ENCODE data around the gene POC1A. TPM values are rescaled to one million over a fixed set of nuclear protein-coding genes. Genes with fewer than 3 reads are reported as not detected.
"Not testable (repeated sequence)": the region's sequence is repeated elsewhere in the genome, so short reads cannot be mapped to it uniquely, and the experiment has no call there.

POC1A gene
- polyA plus RNA-seq, 1 donor, result 5.9 TPM

GRCh38 chr3:52153389-52154096 is 680 bp downstream of the POC1A start:
- no peaks in the 10 kb centered on the region for H3K9me3 ChIP-seq (ENCODE audit: control insufficient read depth, low read depth, low read length)
- H3K36me3 ChIP-seq (ENCODE audit: control insufficient read depth, insufficient read depth, low read length), result peaks cover 8% of the 10 kb centered on the region
- H3K27ac ChIP-seq (ENCODE audit: low read length), result no peak overlapping the region
- DNase-seq, result peak; percentile 28 to 51
- H3K4me1 ChIP-seq (ENCODE audit: control insufficient read depth, insufficient read depth, low read length), result peaks cover 13% of the 10 kb centered on the region
- no peaks in the 10 kb centered on the region for H3K27me3 ChIP-seq (ENCODE audit: control insufficient read depth, insufficient read depth, low read length)
- WGBS (ENCODE audit: insufficient coverage, low lambda C conversion rate), result no CpG with 5 or more reads among the region's 18 CpGs
- H3K4me3 ChIP-seq (ENCODE audit: low read length), result peak overlapping the region; percentile 83

GRCh38 chr3:52151991-52152390 is 2.2 kb downstream of the POC1A start:
- not testable (repeated sequence) for H3K27ac ChIP-seq (ENCODE audit: low read length); H3K36me3 ChIP-seq (ENCODE audit: control insufficient read depth, insufficient read depth, low read length); H3K4me3 ChIP-seq (ENCODE audit: low read length); DNase-seq; H3K9me3 ChIP-seq (ENCODE audit: control insufficient read depth, low read depth, low read length); H3K27me3 ChIP-seq (ENCODE audit: control insufficient read depth, insufficient read depth, low read length)
- peaks cover 13% of the 10 kb centered on the region for H3K4me1 ChIP-seq (ENCODE audit: control insufficient read depth, insufficient read depth, low read length)
- no CpG with 5 or more reads among the region's 4 CpGs for WGBS (ENCODE audit: insufficient coverage, low lambda C conversion rate)

GRCh38 chr3:52150860-52151259 is 3.4 kb downstream of the POC1A start:
- peaks cover 12% of the 10 kb centered on the region for H3K36me3 ChIP-seq (ENCODE audit: control insufficient read depth, insufficient read depth, low read length)
- no peak overlapping the region for H3K4me3 ChIP-seq (ENCODE audit: low read length)
- H3K27ac ChIP-seq (ENCODE audit: low read length), result no peak overlapping the region
- H3K27me3 ChIP-seq (ENCODE audit: control insufficient read depth, insufficient read depth, low read length), result no peaks in the 10 kb centered on the region
- H3K4me1 ChIP-seq (ENCODE audit: control insufficient read depth, insufficient read depth, low read length), result peaks cover 13% of the 10 kb centered on the region
- no peak for DNase-seq
- no CpG with 5 or more reads among the region's 4 CpGs for WGBS (ENCODE audit: insufficient coverage, low lambda C conversion rate)
- H3K9me3 ChIP-seq (ENCODE audit: control insufficient read depth, low read depth, low read length), result no peaks in the 10 kb centered on the region

- H3K4me3 ChIP-seq (ENCODE audit: low read length), result no peak overlapping the region
- H3K27ac ChIP-seq (ENCODE audit: low read length), result no peak overlapping the region
- peaks cover 12% of the 10 kb centered on the region for H3K36me3 ChIP-seq (ENCODE audit: control insufficient read depth, insufficient read depth, low read length)
- no peaks in the 10 kb centered on the region for H3K9me3 ChIP-seq (ENCODE audit: control insufficient read depth, low read depth, low read length)
- no CpG with 5 or more reads among the region's 3 CpGs for WGBS (ENCODE audit: insufficient coverage, low lambda C conversion rate)
- H3K4me1 ChIP-seq (ENCODE audit: control insufficient read depth, insufficient read depth, low read length), result peaks cover 13% of the 10 kb centered on the region
- no peaks in the 10 kb centered on the region for H3K27me3 ChIP-seq (ENCODE audit: control insufficient read depth, insufficient read depth, low read length)
- no peak for DNase-seq
Measured at GRCh38 chr3:52150357-52150756, 3.9 kb downstream of the POC1A start.

GRCh38 chr3:52149726-52150125 is 4.5 kb downstream of the POC1A start:
- Histone ChIP-seq H3K27me3 (ENCODE audit: control insufficient read depth, insufficient read depth, low read length) (no peaks in the 10 kb centered on the region), H3K36me3 (ENCODE audit: control insufficient read depth, insufficient read depth, low read length) (peaks cover 12% of the 10 kb centered on the region), H3K4me3 (ENCODE audit: low read length) (no peak overlapping the region), H3K27ac (ENCODE audit: low read length) (no peak overlapping the region), H3K4me1 (ENCODE audit: control insufficient read depth, insufficient read depth, low read length) (peaks cover 9% of the 10 kb centered on the region), H3K9me3 (ENCODE audit: control insufficient read depth, low read depth, low read length) (no peaks in the 10 kb centered on the region)
- WGBS (ENCODE audit: insufficient coverage, low lambda C conversion rate), result no CpG with 5 or more reads among the region's 11 CpGs
- DNase-seq, result no peak

- Histone ChIP-seq H3K4me3 (ENCODE audit: low read length) (no peak overlapping the region), H3K4me1 (ENCODE audit: control insufficient read depth, insufficient read depth, low read length) (peaks cover 9% of the 10 kb centered on the region), H3K36me3 (ENCODE audit: control insufficient read depth, insufficient read depth, low read length) (peaks cover 12% of the 10 kb centered on the region), H3K27ac (ENCODE audit: low read length) (no peak overlapping the region), H3K9me3 (ENCODE audit: control insufficient read depth, low read depth, low read length) (no peaks in the 10 kb centered on the region), H3K27me3 (ENCODE audit: control insufficient read depth, insufficient read depth, low read length) (no peaks in the 10 kb centered on the region)
- no CpG with 5 or more reads among the region's 8 CpGs for WGBS (ENCODE audit: insufficient coverage, low lambda C conversion rate)
- no peak for DNase-seq
Measured at GRCh38 chr3:52149021-52149420, 5.2 kb downstream of the POC1A start.

GRCh38 chr3:52147804-52148203 is 6.4 kb downstream of the POC1A start:
- WGBS (ENCODE audit: insufficient coverage, low lambda C conversion rate), result no CpG with 5 or more reads among the region's 8 CpGs
- no peak for DNase-seq
- Histone ChIP-seq H3K9me3 (ENCODE audit: control insufficient read depth, low read depth, low read length) (no peaks in the 10 kb centered on the region), H3K27me3 (ENCODE audit: control insufficient read depth, insufficient read depth, low read length) (no peaks in the 10 kb centered on the region), H3K4me1 (ENCODE audit: control insufficient read depth, insufficient read depth, low read length) (no peaks in the 10 kb centered on the region), H3K4me3 (ENCODE audit: low read length) (no peak overlapping the region), H3K36me3 (ENCODE audit: control insufficient read depth, insufficient read depth, low read length) (peaks cover 12% of the 10 kb centered on the region), H3K27ac (ENCODE audit: low read length) (no peak overlapping the region)

GRCh38 chr3:52146811-52147210 is 7.4 kb downstream of the POC1A start:
- Histone ChIP-seq H3K9me3 (ENCODE audit: control insufficient read depth, low read depth, low read length) (no peaks in the 10 kb centered on the region), H3K27me3 (ENCODE audit: control insufficient read depth, insufficient read depth, low read length) (no peaks in the 10 kb centered on the region), H3K4me1 (ENCODE audit: control insufficient read depth, insufficient read depth, low read length) (no peaks in the 10 kb centered on the region), H3K36me3 (ENCODE audit: control insufficient read depth, insufficient read depth, low read length) (peaks cover 13% of the 10 kb centered on the region), H3K27ac (ENCODE audit: low read length) (no peak overlapping the region), H3K4me3 (ENCODE audit: low read length) (no peak overlapping the region)
- DNase-seq, result no peak
- WGBS (ENCODE audit: insufficient coverage, low lambda C conversion rate), result no CpG with 5 or more reads among the region's 13 CpGs

- Histone ChIP-seq H3K36me3 (ENCODE audit: control insufficient read depth, insufficient read depth, low read length) (peaks cover 14% of the 10 kb centered on the region), H3K27ac (ENCODE audit: low read length) (no peak overlapping the region), H3K9me3 (ENCODE audit: control insufficient read depth, low read depth, low read length) (no peaks in the 10 kb centered on the region), H3K27me3 (ENCODE audit: control insufficient read depth, insufficient read depth, low read length) (no peaks in the 10 kb centered on the region), H3K4me1 (ENCODE audit: control insufficient read depth, insufficient read depth, low read length) (no peaks in the 10 kb centered on the region), H3K4me3 (ENCODE audit: low read length) (no peak overlapping the region)
- DNase-seq, result no peak
- WGBS (ENCODE audit: insufficient coverage, low lambda C conversion rate), result no CpG with 5 or more reads among the region's 1 CpG
Measured at GRCh38 chr3:52146189-52146588, 8.0 kb downstream of the POC1A start.

- no peak overlapping the region for H3K4me3 ChIP-seq (ENCODE audit: low read length)
- H3K36me3 ChIP-seq (ENCODE audit: control insufficient read depth, insufficient read depth, low read length), result peaks cover 14% of the 10 kb centered on the region
- no CpG with 5 or more reads among the region's 8 CpGs for WGBS (ENCODE audit: insufficient coverage, low lambda C conversion rate)
- no peaks in the 10 kb centered on the region for H3K9me3 ChIP-seq (ENCODE audit: control insufficient read depth, low read depth, low read length)
- no peaks in the 10 kb centered on the region for H3K27me3 ChIP-seq (ENCODE audit: control insufficient read depth, insufficient read depth, low read length)
- H3K27ac ChIP-seq (ENCODE audit: low read length), result no peak overlapping the region
- DNase-seq, result no peak
- no peaks in the 10 kb centered on the region for H3K4me1 ChIP-seq (ENCODE audit: control insufficient read depth, insufficient read depth, low read length)
Measured at GRCh38 chr3:52145736-52146110, 8.5 kb downstream of the POC1A start.

Measured in large intestine (tissue), 3 donors.